Heart left ventricle (tissue), 13 donors: ENCODE measurements around the gene LRRN4.
"Not testable (repeated sequence)": the region's sequence is repeated elsewhere in the genome, so short reads cannot be mapped to it uniquely, and the experiment has no call there.

Source experiments
- POLR2A ChIP-seq, 2 donors: fragments of 450-650 bp; IDR thresholded peaks; one replicate each; pipeline ENCODE4 v1.6.1; 2017; ENCODE audit warnings: antibody characterized with exemption in 2 of 2, mild to moderate bottlenecking in 2 of 2, moderate library complexity in 2 of 2
- TF ChIP-seq, protein P1 (sequence below), 12 donors: fragments of 200-600 bp; sonication (generic) in 4 of 12; IDR thresholded peaks; one replicate each; pipeline versions ENCODE4 v1.5.0 to v1.8.0; 2018 to 2022; ENCODE audit warnings: antibody characterized with exemption in 12 of 12, mild to moderate bottlenecking in 5 of 12
- donor health status: ischemic (EF 13 %, LVEDD 7.1; RV severe dilation, severe dysfunction).
- donor health status: DM: no; HTN: yes; CAD: no.
- donor health status: DM: no; HTN: no; CAD: no.
- donor health status: ischemic (EF 25% LVEDD 6.9; RV normal size, moderate dysfunction).
- donor health status: ischemic (EF 25% LVEDD 5.7; RV mildly dilated, moderate dysfunction).
- donor health status: ischemic (EF 35%, LVEDD 5.7; RV mildly dilated, moderate dysfunction).
- donor health status: nonischemic (EF 11% LVEDD 7.7; RV severe dilation, severe dysfunction).
- donor health status: DM: yes; HTN: yes; CAD: no.
- donor health status: PGD.
- donor health status: ischemic (EF 29% LVEDD 5.4; RV normal size, mild dysfunction).
- donor health status: nonischemic (EF 23%, LVEDD 6.1; RV moderate dilation, normal function).

DNA sequence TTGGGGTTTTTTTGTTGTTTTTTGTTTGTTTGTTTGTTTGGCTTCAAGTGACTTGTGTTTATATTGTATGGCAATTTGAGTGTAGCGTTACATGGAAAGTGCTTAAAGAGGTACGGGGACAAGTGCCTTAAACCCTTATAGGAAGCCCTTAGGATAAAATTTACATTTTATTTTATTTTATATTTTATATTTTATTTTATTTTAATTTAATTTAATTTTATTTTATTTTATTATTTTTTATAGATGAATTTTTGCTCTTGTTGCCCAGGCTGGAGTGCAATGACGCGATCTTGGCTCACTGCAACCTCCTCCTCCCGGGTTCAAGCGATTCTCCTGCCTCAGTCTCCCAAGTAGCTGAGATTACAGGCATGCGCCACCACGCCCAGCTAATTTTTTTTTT, 21.0 kb downstream of the LRRN4 start:
- not testable (repeated sequence) for TF ChIP-seq POLR2A (IDR thresholded peaks at IDR 0.05)
- TF ChIP-seq, protein P1, sequence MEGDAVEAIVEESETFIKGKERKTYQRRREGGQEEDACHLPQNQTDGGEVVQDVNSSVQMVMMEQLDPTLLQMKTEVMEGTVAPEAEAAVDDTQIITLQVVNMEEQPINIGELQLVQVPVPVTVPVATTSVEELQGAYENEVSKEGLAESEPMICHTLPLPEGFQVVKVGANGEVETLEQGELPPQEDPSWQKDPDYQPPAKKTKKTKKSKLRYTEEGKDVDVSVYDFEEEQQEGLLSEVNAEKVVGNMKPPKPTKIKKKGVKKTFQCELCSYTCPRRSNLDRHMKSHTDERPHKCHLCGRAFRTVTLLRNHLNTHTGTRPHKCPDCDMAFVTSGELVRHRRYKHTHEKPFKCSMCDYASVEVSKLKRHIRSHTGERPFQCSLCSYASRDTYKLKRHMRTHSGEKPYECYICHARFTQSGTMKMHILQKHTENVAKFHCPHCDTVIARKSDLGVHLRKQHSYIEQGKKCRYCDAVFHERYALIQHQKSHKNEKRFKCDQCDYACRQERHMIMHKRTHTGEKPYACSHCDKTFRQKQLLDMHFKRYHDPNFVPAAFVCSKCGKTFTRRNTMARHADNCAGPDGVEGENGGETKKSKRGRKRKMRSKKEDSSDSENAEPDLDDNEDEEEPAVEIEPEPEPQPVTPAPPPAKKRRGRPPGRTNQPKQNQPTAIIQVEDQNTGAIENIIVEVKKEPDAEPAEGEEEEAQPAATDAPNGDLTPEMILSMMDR (IDR thresholded peaks at IDR 0.05) = not testable (repeated sequence)
